ENCODE measurements around the gene PSMG3. TPM values are rescaled to one million over a fixed set of nuclear protein-coding genes. Genes with fewer than 3 reads are reported as not detected.

The PSMG3 gene
- total and polyA plus RNA-seq, 2 of the 8 experiments (the other 6 are each of a cell fraction or from before 2014, with no cell fraction given): 30.2 to 62.0 TPM

DNA sequence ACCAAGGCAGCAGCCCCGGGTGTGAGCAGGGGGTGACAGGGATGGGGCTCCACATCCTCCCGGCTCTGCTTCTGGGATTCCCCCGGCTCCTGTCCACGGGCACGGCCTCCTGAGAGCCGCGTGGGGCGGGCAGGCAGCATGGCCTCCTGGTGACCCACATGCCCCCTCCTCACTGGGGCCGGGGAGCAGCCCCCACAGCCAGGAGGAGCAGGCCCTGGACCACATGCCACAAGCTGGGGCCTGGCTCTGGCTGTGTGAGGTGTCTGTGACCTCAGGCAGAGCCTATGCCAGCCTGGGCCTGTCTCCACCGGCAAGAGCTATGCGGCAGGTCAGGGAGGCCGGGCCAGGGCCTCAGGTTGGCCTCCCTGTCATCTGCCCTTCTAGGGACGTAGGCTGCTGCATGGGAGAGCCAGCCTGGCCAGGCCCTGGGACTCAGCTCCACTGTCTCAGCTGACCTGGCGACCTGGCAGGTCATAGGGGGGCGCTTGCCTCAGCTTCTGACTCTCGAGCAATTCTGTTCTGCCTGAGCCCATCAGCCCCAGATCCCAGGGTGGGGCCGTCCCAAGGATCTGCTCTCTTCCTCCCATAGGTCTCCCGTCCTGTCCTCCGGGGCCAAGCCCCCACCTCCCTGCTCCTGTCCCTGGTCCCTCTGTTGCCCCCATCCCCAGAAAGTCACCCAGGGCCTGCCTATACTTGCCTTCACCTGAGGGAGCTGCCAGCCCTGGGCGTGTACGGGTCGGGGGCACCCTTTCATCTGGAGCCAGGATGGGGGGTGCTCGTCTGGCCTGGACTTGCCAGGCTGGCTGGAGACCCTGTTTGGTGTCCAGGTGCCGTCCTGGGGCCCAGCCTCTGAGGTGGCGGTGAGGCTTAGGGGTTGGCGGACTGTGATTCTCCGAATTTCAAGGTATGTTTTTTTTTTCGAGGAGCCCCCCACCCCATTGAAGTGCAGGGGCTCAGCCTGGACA is 9.9 kb downstream of the PSMG3 start:
- no peak overlapping the region for H3K4me3 ChIP-seq (ENCODE audit: extremely low read depth in 1 of 4, insufficient read depth in 2 of 4, low read depth in 3 of 4, low read length in 4 of 4)
- no peaks in the 10 kb centered on the region for H3K79me2 ChIP-seq (ENCODE audit: control insufficient read depth in 1 of 2, insufficient read depth in 2 of 2, low read length in 2 of 2)
- no peaks in the 10 kb centered on the region for H3K27me3 ChIP-seq (replicated peaks in 1 of 4; ENCODE audit: control insufficient read depth in 3 of 4, extremely low read depth in 1 of 4, insufficient read depth in 3 of 4, low read length in 3 of 4)
- ChIA-PET POLR2A (ENCODE audit: partially characterized antibody) (interaction anchor here (1.0 to 2.3 kb wide), 2 partner anchors 16 to 24 kb away, joined by 6 to 8 read pairs; no protein-coding TSS in a partner anchor), CTCF (ENCODE audit: partially characterized antibody) (interaction anchor here (0.8 to 3.2 kb wide), 8 partner anchors 7 to 105 kb away, joined by 3 to 18 read pairs (median 4); no protein-coding TSS in a partner anchor)
- 0 out of 2 replicates have a peak overlapping the region, but pooled peaks have one; percentile 16 for H2BK5ac ChIP-seq (ENCODE audit: low read depth, low read length)
- H3K14ac ChIP-seq (ENCODE audit: insufficient read length): no peak overlapping the region
- no peak overlapping the region for H2BK120ac ChIP-seq (replicated peaks; ENCODE audit: low read depth, low read length)
- TF ChIP-seq POLR2AphosphoS5 (IDR thresholded peaks at IDR 0.05; ENCODE audit: low read depth, low read length): no peak
- TF ChIP-seq BACH1 (IDR thresholded peaks at IDR 0.05; ENCODE audit: low read length): no peak
- H3K4me2 ChIP-seq (ENCODE audit: insufficient read depth in 1 of 2, low read depth in 2 of 2, low read length in 2 of 2): no peak overlapping the region
- H3K4me1 ChIP-seq (replicated peaks in 1 of 4; ENCODE audit: control insufficient read depth in 3 of 4, insufficient read depth in 4 of 4, low read length in 3 of 4): peaks cover 0 to 14% (median 10%) of the 10 kb centered on the region in 4 experiments; a peak in 6 of 7 replicates
- no peaks in the 10 kb centered on the region for H3K23me2 ChIP-seq (ENCODE audit: low read depth, low read length)
- H2AFZ ChIP-seq (ENCODE audit: low read length): no peak overlapping the region
- H3K79me1 ChIP-seq (ENCODE audit: low read depth, low read length): no peaks in the 10 kb centered on the region
- H3K23ac ChIP-seq (ENCODE audit: insufficient read length): no peak overlapping the region
- WGBS, 2 experiments (ENCODE audit: extremely low coverage in 1 of 2, insufficient coverage in 1 of 2, insufficient read length in 1 of 2, insufficient replicate concordance in 2 of 2, low coverage in 1 of 2, low lambda C conversion rate in 2 of 2, missing lambda C conversion rate in 1 of 2): 89% methylated on average over 28 of the region's 28 CpGs; no CpG with 5 or more reads in 1 of the 2 experiments
- no peak overlapping the region for H3K18ac ChIP-seq (ENCODE audit: extremely low read depth, low read length)
- H4K5ac ChIP-seq (ENCODE audit: insufficient read length, low read depth, low read length): no peak overlapping the region
- H3K27ac ChIP-seq (ENCODE audit: low read depth, low read length): no peak overlapping the region; the same call in 1 of the 2 replicates
- H2AK5ac ChIP-seq (ENCODE audit: low read depth, low read length): no peak overlapping the region
- peak overlapping the region; percentile 28; the same call in 1 of the 2 replicates for H4K8ac ChIP-seq (ENCODE audit: extremely low read depth, insufficient read depth, low read length)
- no peaks in the 10 kb centered on the region for H4K20me1 ChIP-seq (replicated peaks in 1 of 2; ENCODE audit: control insufficient read depth in 1 of 2, insufficient read depth in 2 of 2, low read length in 2 of 2)
- no peak for DNase-seq (ENCODE audit: low read depth in 1 of 2, low spot score in 2 of 2)
- H3K56ac ChIP-seq (replicated peaks; ENCODE audit: insufficient read length, low read depth, low read length): no peak overlapping the region
- no peak for FAIRE-seq
- no peak overlapping the region for H3K9ac ChIP-seq (replicated peaks in 1 of 4; ENCODE audit: extremely low read depth in 1 of 4, low read depth in 3 of 4, low read length in 3 of 4)
- no peak overlapping the region for H2BK20ac ChIP-seq (ENCODE audit: low read length)
- H2BK12ac ChIP-seq (ENCODE audit: low read depth, low read length): peak overlapping the region; percentile 75; the same call in 1 of the 2 replicates
- H3K4ac ChIP-seq (replicated peaks; ENCODE audit: insufficient read length, low read depth, low read length): no peak overlapping the region
- no peaks in the 10 kb centered on the region; a peak in 1 of 8 replicates for H3K36me3 ChIP-seq (ENCODE audit: control insufficient read depth in 2 of 4, insufficient read depth in 4 of 4, low read length in 3 of 4)
- H2BK15ac ChIP-seq (ENCODE audit: low read length): no peak overlapping the region
- H3K9me3 ChIP-seq (ENCODE audit: insufficient read depth in 2 of 2, low read depth in 1 of 2, low read length in 1 of 2): no peaks in the 10 kb centered on the region
- H4K91ac ChIP-seq (replicated peaks; ENCODE audit: insufficient read length, low read length): peak overlapping the region; percentile 5
